SK-N-SH (cell line): ENCODE measurements around the gene IL1RAP. TPM values are rescaled to one million over a fixed set of nuclear protein-coding genes. Genes with fewer than 3 reads are reported as not detected.

Source experiments
- CTCF ChIA-PET: fragments of 300-600, 350-600 bp; formaldehyde crosslinking; extraction: SDS; loops from one replicate; lab custom pipeline; 2021; lab: Yijun Ruan, JAX
- POLR2A ChIA-PET: fragments of 350-600 bp; sonication (Branson Sonifier 250); formaldehyde crosslinking; extraction: SDS; loops from one replicate; lab custom pipeline; 2020; ENCODE audit warnings: antibody characterized with exemption, inconsistent platforms; lab: Yijun Ruan, JAX
- DNase-seq: peaks from one replicate; pipeline ENCODE4 v3.0.0; 2012
- H2AFZ ChIP-seq: fragments of 200-600 bp; sonication (generic); 2 replicates; pipeline ENCODE4 v1.8.1; 2016; ENCODE audit warnings: antibody characterized with exemption, mild to moderate bottlenecking, low read depth
- H3F3A ChIP-seq: fragments of 200-600 bp; sonication (generic); replicated peaks from 2 replicates; pipeline ENCODE3; 2016; ENCODE audit warnings: antibody characterized with exemption, mild to moderate bottlenecking; ENCODE audit not compliant: insufficient read depth
- H3K27ac ChIP-seq, 2 experiments: fragments of 200-500 bp in 1 of 2; fragments of 200-600 bp in 1 of 2; sonication (Bioruptor generic) in 1 of 2; sonication (generic), shearing (Covaris generic) in 1 of 2; 2 replicates each; pipeline versions ENCODE4 v1.5.1 to v1.6.1; 2014 to 2016; ENCODE audit warnings: low read depth in 2 of 2, inconsistent platforms in 1 of 2, low read length in 1 of 2, mild to moderate bottlenecking in 1 of 2, mixed read lengths in 1 of 2
- H3K27me3 ChIP-seq: fragments of 200-600 bp; sonication (generic), shearing (Covaris generic); 2 replicates; pipeline ENCODE4 v1.6.1; 2016; ENCODE audit warnings: mixed run types; ENCODE audit not compliant: insufficient read depth
- H3K36me3 ChIP-seq, 2 experiments: fragments of 200-500 bp in 1 of 2; fragments of 200-600 bp in 1 of 2; sonication (Bioruptor generic) in 1 of 2; sonication (generic) in 1 of 2; replicated peaks in 1 of 2; 2 replicates each; pipeline versions ENCODE3 to v1.5.1; 2014 to 2016; ENCODE audit warnings: low read length in 1 of 2, mild to moderate bottlenecking in 1 of 2; ENCODE audit not compliant: insufficient read depth in 2 of 2, control insufficient read depth in 1 of 2
- H3K4me1 ChIP-seq, 2 experiments: fragments of 200-500 bp in 1 of 2; fragments of 200-600 bp in 1 of 2; sonication (Bioruptor generic) in 1 of 2; sonication (generic), shearing (Covaris generic) in 1 of 2; 2 replicates each; pipeline versions ENCODE4 v1.5.1 to v1.6.1; 2014 to 2016; ENCODE audit warnings: low read depth in 1 of 2, low read length in 1 of 2, mixed run types in 1 of 2; ENCODE audit not compliant: insufficient read depth in 2 of 2, control insufficient read depth in 1 of 2
- H3K4me2 ChIP-seq: fragments of 200-600 bp; sonication (generic), shearing (Covaris generic); 2 replicates; pipeline ENCODE4 v1.6.1; 2017; ENCODE audit warnings: mixed run types
- H3K4me3 ChIP-seq, 2 experiments: fragments of 200-500 bp in 1 of 2; fragments of 200-600 bp in 1 of 2; sonication (Bioruptor generic) in 1 of 2; sonication (generic), shearing (Covaris generic) in 1 of 2; 2 replicates each; pipeline versions ENCODE4 v1.5.1 to v1.8.1; 2014 to 2016; ENCODE audit warnings: low read depth in 2 of 2, inconsistent platforms in 1 of 2, low read length in 1 of 2, mild to moderate bottlenecking in 1 of 2, mixed read lengths in 1 of 2, moderate library complexity in 1 of 2
- H3K79me2 ChIP-seq: fragments of 200-600 bp; sonication (generic); 2 replicates; pipeline ENCODE4 v1.8.1; 2017; ENCODE audit warnings: mild to moderate bottlenecking; ENCODE audit not compliant: insufficient read depth
- H3K9ac ChIP-seq: fragments of 200-600 bp; sonication (generic); 2 replicates; pipeline ENCODE4 v1.6.1; 2017; ENCODE audit warnings: mixed run types
- H3K9me2 ChIP-seq: fragments of 200-600 bp; sonication (generic); 2 replicates; pipeline ENCODE4 v1.6.1; 2017; ENCODE audit warnings: mixed run types
- H3K9me3 ChIP-seq: fragments of 200-600 bp; sonication (generic); 2 replicates; pipeline ENCODE4 v1.6.1; 2017; ENCODE audit warnings: mixed run types, mild to moderate bottlenecking, moderate library complexity
- H4K20me1 ChIP-seq: fragments of 200-600 bp; sonication (generic); 2 replicates; pipeline ENCODE4 v1.6.1; 2017; ENCODE audit warnings: mild to moderate bottlenecking, mixed run types; ENCODE audit not compliant: insufficient read depth
- ELF1 ChIP-seq: IDR thresholded peaks from 2 replicates; pipeline ENCODE4 v1.4.0; 2012
- FOXJ3 ChIP-seq: sonication (generic); formaldehyde crosslinking; IDR thresholded peaks from 2 replicates; pipeline ENCODE4 v1.5.1; 2020; ENCODE audit warnings: mild to moderate bottlenecking, missing genetic modification reagents
- FOXM1 ChIP-seq: IDR thresholded peaks from 2 replicates; pipeline ENCODE4 v1.4.0; 2012; ENCODE audit warnings: low read depth, mild to moderate bottlenecking
- GATA2 ChIP-seq: sonication (generic); formaldehyde crosslinking; IDR thresholded peaks from 2 replicates; pipeline ENCODE4 v1.5.0; 2020; ENCODE audit warnings: mild to moderate bottlenecking, missing genetic modification reagents
- IRF3 ChIP-seq: fragments of 150-350 bp; IDR thresholded peaks from 2 replicates; pipeline ENCODE4 v1.6.1; 2016; ENCODE audit warnings: mild to moderate bottlenecking, low read depth, low read length
- JUND ChIP-seq: IDR thresholded peaks from 2 replicates; pipeline ENCODE4 v1.4.0; 2012
- MEF2A ChIP-seq: IDR thresholded peaks from 2 replicates; pipeline ENCODE4 v1.4.0; 2012; ENCODE audit warnings: low read depth, borderline replicate concordance
- NFIC ChIP-seq: IDR thresholded peaks from 2 replicates; pipeline ENCODE4 v1.4.0; 2012; ENCODE audit warnings: borderline replicate concordance
- NRF1 ChIP-seq: IDR thresholded peaks from 2 replicates; pipeline ENCODE4 v1.6.1; 2012; ENCODE audit warnings: low read depth, mild to moderate bottlenecking, low read length
- PBX3 ChIP-seq: IDR thresholded peaks from 2 replicates; pipeline ENCODE4; 2012
- POLR2AphosphoS5 ChIP-seq: IDR thresholded peaks from 2 replicates; pipeline ENCODE4 v1.6.1; 2012; ENCODE audit warnings: low read depth, low read length
- RAD21 ChIP-seq: IDR thresholded peaks from 2 replicates; pipeline ENCODE4 v1.6.1; 2012; ENCODE audit warnings: mild to moderate bottlenecking, low read length
- RCOR1 ChIP-seq: fragments of 150-350 bp; IDR thresholded peaks from 2 replicates; pipeline ENCODE4 v1.6.1; 2017; ENCODE audit warnings: antibody characterized with exemption, low read length
- RFX5 ChIP-seq: IDR thresholded peaks from 2 replicates; pipeline ENCODE4 v1.6.1; 2012; ENCODE audit warnings: mild to moderate bottlenecking, improper control_type of control experiment, low read length
- TAF1 ChIP-seq: IDR thresholded peaks from 2 replicates; pipeline ENCODE4 v1.6.1; 2012; ENCODE audit warnings: low read depth, mild to moderate bottlenecking, low read length, moderate library complexity, borderline replicate concordance
- TEAD4 ChIP-seq: IDR thresholded peaks from 2 replicates; pipeline ENCODE4 v1.4.0; 2012; ENCODE audit warnings: mild to moderate bottlenecking, borderline replicate concordance; ENCODE audit not compliant: insufficient read depth
- USF1 ChIP-seq: IDR thresholded peaks from 2 replicates; pipeline ENCODE4 v1.4.0; 2012; ENCODE audit warnings: low read depth, borderline replicate concordance
- WGBS: methylation state at CpG from one replicate; pipeline ENCODE4 v1.1.6; 2017; ENCODE audit warnings: low lambda C conversion rate; 5-methylcytosine and 5-hydroxymethylcytosine counted together
- polyA plus RNA-seq, 3 experiments: library from polyadenylated mRNA; depleted of rRNA; stranded (reverse); fragments of >200 nt; gene quantifications; 2 replicates each; pipeline ENCODE4 v1.2.3, GENCODE V29; 2012
- TF ChIP-seq, protein P1 (sequence below): fragments of 150-350 bp; IDR thresholded peaks from 2 replicates; pipeline ENCODE4 v1.6.1; 2017; ENCODE audit warnings: antibody characterized with exemption, low read length, low read depth, borderline replicate concordance
- TF ChIP-seq, protein P2 (sequence below): IDR thresholded peaks from 2 replicates; pipeline ENCODE4 v1.6.1; 2012; ENCODE audit warnings: mild to moderate bottlenecking, low read depth, low read length, moderate library complexity
- TF ChIP-seq, protein P3 (sequence below): IDR thresholded peaks from 2 replicates; pipeline ENCODE4 v1.4.0; 2012; ENCODE audit warnings: low read depth

IL1RAP gene
- polyA plus RNA-seq, 1 of the 3 experiments (the other 2 are of a cell fraction), result 7.6 TPM

DNA sequence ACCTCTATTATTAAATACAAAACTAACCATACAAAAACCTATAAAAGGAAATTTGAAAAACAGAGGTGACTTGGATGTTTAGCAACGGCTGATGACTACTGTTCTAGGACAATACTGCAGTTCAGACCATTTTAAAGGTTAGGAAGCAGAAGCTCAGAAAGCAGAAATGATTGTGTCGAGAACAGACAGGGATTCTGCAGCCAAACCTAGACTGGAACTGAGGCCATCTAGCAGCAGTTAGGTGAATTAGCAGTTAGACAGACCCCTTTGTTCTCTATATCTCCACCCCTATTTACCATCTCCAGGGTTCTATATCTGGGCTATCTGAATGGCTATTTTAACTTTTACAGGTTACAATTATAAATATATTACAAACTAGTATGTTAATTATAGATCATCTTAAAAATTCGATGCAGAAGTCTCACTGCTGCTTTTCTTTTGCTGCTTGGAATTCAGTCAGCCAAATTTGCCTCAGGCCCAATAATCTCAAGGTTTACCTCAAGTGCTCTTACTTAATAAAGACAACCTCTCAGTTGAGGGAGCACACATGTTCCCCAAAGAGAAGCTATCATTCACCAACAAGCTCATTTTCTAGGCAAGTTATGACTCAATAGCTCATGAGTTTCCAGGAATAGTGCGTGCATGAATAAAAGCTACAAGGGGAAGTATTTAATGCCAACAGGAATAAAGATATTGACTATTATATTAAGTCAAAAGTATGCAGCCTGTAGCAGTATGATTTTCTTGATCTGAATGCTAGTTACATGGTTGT is 9.3 kb upstream of the IL1RAP start:
- H2AFZ ChIP-seq, result no peak overlapping the region
- H3K79me2 ChIP-seq, result no peaks in the 10 kb centered on the region
- no peak overlapping the region for H3K4me3 ChIP-seq
- DNase-seq, result no peak
- ChIA-PET CTCF (no interaction called here), POLR2A (no interaction called here)
- no peak overlapping the region for H3K9ac ChIP-seq
- H3K4me1 ChIP-seq, result no peaks in the 10 kb centered on the region
- no peaks in the 10 kb centered on the region for H3K9me2 ChIP-seq
- no peak for TF ChIP-seq RCOR1
- TF ChIP-seq, protein P1, sequence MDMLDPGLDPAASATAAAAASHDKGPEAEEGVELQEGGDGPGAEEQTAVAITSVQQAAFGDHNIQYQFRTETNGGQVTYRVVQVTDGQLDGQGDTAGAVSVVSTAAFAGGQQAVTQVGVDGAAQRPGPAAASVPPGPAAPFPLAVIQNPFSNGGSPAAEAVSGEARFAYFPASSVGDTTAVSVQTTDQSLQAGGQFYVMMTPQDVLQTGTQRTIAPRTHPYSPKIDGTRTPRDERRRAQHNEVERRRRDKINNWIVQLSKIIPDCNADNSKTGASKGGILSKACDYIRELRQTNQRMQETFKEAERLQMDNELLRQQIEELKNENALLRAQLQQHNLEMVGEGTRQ, result no peak
- no peak for TF ChIP-seq IRF3
- TF ChIP-seq FOXJ3 (CRISPR knock-in tag), result no peak
- TF ChIP-seq RAD21, result no peak
- no peak for TF ChIP-seq NRF1
- TF ChIP-seq, protein P2, sequence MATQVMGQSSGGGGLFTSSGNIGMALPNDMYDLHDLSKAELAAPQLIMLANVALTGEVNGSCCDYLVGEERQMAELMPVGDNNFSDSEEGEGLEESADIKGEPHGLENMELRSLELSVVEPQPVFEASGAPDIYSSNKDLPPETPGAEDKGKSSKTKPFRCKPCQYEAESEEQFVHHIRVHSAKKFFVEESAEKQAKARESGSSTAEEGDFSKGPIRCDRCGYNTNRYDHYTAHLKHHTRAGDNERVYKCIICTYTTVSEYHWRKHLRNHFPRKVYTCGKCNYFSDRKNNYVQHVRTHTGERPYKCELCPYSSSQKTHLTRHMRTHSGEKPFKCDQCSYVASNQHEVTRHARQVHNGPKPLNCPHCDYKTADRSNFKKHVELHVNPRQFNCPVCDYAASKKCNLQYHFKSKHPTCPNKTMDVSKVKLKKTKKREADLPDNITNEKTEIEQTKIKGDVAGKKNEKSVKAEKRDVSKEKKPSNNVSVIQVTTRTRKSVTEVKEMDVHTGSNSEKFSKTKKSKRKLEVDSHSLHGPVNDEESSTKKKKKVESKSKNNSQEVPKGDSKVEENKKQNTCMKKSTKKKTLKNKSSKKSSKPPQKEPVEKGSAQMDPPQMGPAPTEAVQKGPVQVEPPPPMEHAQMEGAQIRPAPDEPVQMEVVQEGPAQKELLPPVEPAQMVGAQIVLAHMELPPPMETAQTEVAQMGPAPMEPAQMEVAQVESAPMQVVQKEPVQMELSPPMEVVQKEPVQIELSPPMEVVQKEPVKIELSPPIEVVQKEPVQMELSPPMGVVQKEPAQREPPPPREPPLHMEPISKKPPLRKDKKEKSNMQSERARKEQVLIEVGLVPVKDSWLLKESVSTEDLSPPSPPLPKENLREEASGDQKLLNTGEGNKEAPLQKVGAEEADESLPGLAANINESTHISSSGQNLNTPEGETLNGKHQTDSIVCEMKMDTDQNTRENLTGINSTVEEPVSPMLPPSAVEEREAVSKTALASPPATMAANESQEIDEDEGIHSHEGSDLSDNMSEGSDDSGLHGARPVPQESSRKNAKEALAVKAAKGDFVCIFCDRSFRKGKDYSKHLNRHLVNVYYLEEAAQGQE, result no peak
- TF ChIP-seq, all 33 proteins: peak for 0
- H3K4me2 ChIP-seq, result no peak overlapping the region
- no peaks in the 10 kb centered on the region for H4K20me1 ChIP-seq
- H3K27ac ChIP-seq, result no peak overlapping the region
- H3F3A ChIP-seq, result no peaks in the 10 kb centered on the region
- no peaks in the 10 kb centered on the region for H3K36me3 ChIP-seq
- WGBS, result 7% methylated on average over 4 of the region's 4 CpGs
- H3K27me3 ChIP-seq, result peaks cover 12% of the 10 kb centered on the region; the same call in 1 of the 2 replicates
- no peaks in the 10 kb centered on the region for H3K9me3 ChIP-seq

DNA sequence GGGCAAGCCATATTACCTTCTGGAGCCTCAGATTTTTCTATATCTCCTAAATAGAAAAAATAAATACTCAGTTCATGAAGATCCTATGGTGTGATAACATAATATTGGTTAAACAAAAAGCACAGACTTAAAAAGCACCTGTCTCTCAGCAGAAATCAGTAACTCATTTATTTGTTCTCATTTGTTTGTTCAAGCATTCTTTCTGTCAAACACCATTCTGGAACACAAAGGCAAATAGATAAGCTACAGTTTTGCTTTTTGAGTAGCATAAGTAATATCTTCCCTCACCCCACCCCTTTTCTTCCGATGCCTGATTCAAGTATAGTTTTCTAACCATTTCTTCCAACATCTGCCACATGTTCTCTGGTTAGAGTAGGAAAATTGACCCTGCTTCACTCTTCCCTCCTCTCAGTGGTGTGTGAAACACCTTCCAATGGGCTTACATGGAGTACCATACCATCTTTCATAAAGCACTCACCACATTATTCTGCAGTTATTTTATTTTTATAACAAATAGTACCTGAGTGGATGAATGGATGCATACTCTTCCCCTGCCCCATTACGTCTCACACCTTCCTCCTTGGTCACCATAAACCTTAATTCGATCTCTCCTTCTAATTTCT is 8.4 kb upstream of the IL1RAP start:
- H2AFZ ChIP-seq, result no peak overlapping the region
- no peaks in the 10 kb centered on the region for H3K79me2 ChIP-seq
- H3K9me2 ChIP-seq, result no peaks in the 10 kb centered on the region
- H3K27me3 ChIP-seq, result peaks cover 12% of the 10 kb centered on the region; the same call in 1 of the 2 replicates
- ChIA-PET CTCF (no interaction called here), POLR2A (no interaction called here)
- H3K9me3 ChIP-seq, result no peaks in the 10 kb centered on the region
- 13% methylated on average over 3 of the region's 3 CpGs for WGBS
- no peak overlapping the region for H3K27ac ChIP-seq
- H4K20me1 ChIP-seq, result no peaks in the 10 kb centered on the region
- H3F3A ChIP-seq, result no peaks in the 10 kb centered on the region
- no peak overlapping the region for H3K4me3 ChIP-seq
- H3K4me2 ChIP-seq, result no peak overlapping the region
- DNase-seq, result no peak
- no peak overlapping the region for H3K9ac ChIP-seq
- no peaks in the 10 kb centered on the region for H3K4me1 ChIP-seq
- no peaks in the 10 kb centered on the region for H3K36me3 ChIP-seq
- no peak for TF ChIP-seq FOXM1
- TF ChIP-seq JUND, result no peak
- no peak for TF ChIP-seq USF1
- TF ChIP-seq NFIC, result no peak
- TF ChIP-seq, protein P3, sequence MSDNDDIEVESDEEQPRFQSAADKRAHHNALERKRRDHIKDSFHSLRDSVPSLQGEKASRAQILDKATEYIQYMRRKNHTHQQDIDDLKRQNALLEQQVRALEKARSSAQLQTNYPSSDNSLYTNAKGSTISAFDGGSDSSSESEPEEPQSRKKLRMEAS, result no peak
- TF ChIP-seq ELF1, result no peak
- no peak for TF ChIP-seq RFX5
- TF ChIP-seq RCOR1, result no peak
- no peak for TF ChIP-seq GATA2 (CRISPR knock-in tag)
- TF ChIP-seq MEF2A, result no peak
- TF ChIP-seq PBX3, result no peak
- TF ChIP-seq TAF1, result no peak
- no peak for TF ChIP-seq TEAD4
- no peak for TF ChIP-seq POLR2AphosphoS5
